Measurements from ENCODE around the gene CCSAP.
A peak's percentile ranks its signal among the peaks of the same experiment; 100 is the strongest.

CCSAP gene

GRCh38 chr1:229373395-229373794 is 30.5 kb upstream of the CCSAP start:
- Histone ChIP-seq H3K14ac (ENCODE audit: low read length in 2 of 2) (no peak overlapping the region), H2BK5ac (ENCODE audit: low read depth, low read length, poor library complexity, severe bottlenecking) (no peak overlapping the region), H2AFZ (ENCODE audit: low read depth, low read length) (no peak overlapping the region), H3K4ac (ENCODE audit: low read depth in 1 of 2, low read length in 2 of 2) (no peak overlapping the region), H3K4me2 (ENCODE audit: low read length, poor library complexity, severe bottlenecking) (no peak overlapping the region), H3K27ac (ENCODE audit: low read length, poor library complexity, severe bottlenecking) (no peak overlapping the region), H3K27me3 (ENCODE audit: control insufficient read depth in 1 of 2, insufficient read depth in 1 of 2, low read length in 2 of 2) (peaks cover 7 to 27% of the 10 kb centered on the region in 2 experiments), H3K9ac (ENCODE audit: low read length) (no peak overlapping the region), H3K18ac (ENCODE audit: low read depth in 1 of 2, low read length in 2 of 2) (no peak overlapping the region), H3K4me3 (ENCODE audit: insufficient read depth in 1 of 2, low read depth in 1 of 2, low read length in 2 of 2) (no peak overlapping the region), H3K4me1 (ENCODE audit: control insufficient read depth, insufficient read depth, low read depth, low read length) (no peaks in the 10 kb centered on the region), H2BK120ac (ENCODE audit: low read depth, low read length) (no peak overlapping the region), H3K36me3 (ENCODE audit: control insufficient read depth in 1 of 2, insufficient read depth in 2 of 2, low read depth in 1 of 2, low read length in 2 of 2) (no peaks in the 10 kb centered on the region), H3K79me1 (replicated peaks; ENCODE audit: low read length, poor library complexity, severe bottlenecking) (no peaks in the 10 kb centered on the region), H3K23ac (ENCODE audit: low read length in 2 of 2) (no peak overlapping the region), H2AK5ac (ENCODE audit: low read length, severe bottlenecking) (no peak overlapping the region), H4K91ac (ENCODE audit: low read length) (peak overlapping the region; percentile 50), H2BK15ac (ENCODE audit: low read depth, poor library complexity, severe bottlenecking) (no peak overlapping the region), H3K9me3 (ENCODE audit: control insufficient read depth, low read length) (no peaks in the 10 kb centered on the region), H4K8ac (ENCODE audit: low read length) (no peak overlapping the region), H2BK12ac (ENCODE audit: low read length in 2 of 2) (no peak overlapping the region)
- 77% methylated on average over 6 of the region's 6 CpGs for WGBS
- DNase-seq, result no peak

- no peak overlapping the region for H3K14ac ChIP-seq (ENCODE audit: low read length in 2 of 2)
These were observed 29.4 kb upstream of the CCSAP start for GRCh38 chr1:229372251-229372650.

GRCh38 chr1:229371624-229372023 is 28.8 kb upstream of the CCSAP start:
- no peak overlapping the region for H2BK15ac ChIP-seq (ENCODE audit: low read depth, poor library complexity, severe bottlenecking)
- no peaks in the 10 kb centered on the region for H3K36me3 ChIP-seq (ENCODE audit: control insufficient read depth in 1 of 2, insufficient read depth in 2 of 2, low read depth in 1 of 2, low read length in 2 of 2)
- no peak overlapping the region for H3K23ac ChIP-seq (ENCODE audit: low read length in 2 of 2)
- WGBS, result 82% methylated on average over 6 of the region's 6 CpGs
- H3K4ac ChIP-seq (ENCODE audit: low read depth in 1 of 2, low read length in 2 of 2), result no peak overlapping the region
- no peaks in the 10 kb centered on the region for H3K79me1 ChIP-seq (replicated peaks; ENCODE audit: low read length, poor library complexity, severe bottlenecking)
- H3K9me3 ChIP-seq (ENCODE audit: control insufficient read depth, low read length), result no peaks in the 10 kb centered on the region
- H3K4me1 ChIP-seq (ENCODE audit: control insufficient read depth, insufficient read depth, low read depth, low read length), result no peaks in the 10 kb centered on the region
- no peak overlapping the region for H3K14ac ChIP-seq (ENCODE audit: low read length in 2 of 2)
- H2AFZ ChIP-seq (ENCODE audit: low read depth, low read length), result no peak overlapping the region
- H2BK5ac ChIP-seq (ENCODE audit: low read depth, low read length, poor library complexity, severe bottlenecking), result no peak overlapping the region
- no peak overlapping the region for H3K9ac ChIP-seq (ENCODE audit: low read length)
- no peak overlapping the region for H2BK12ac ChIP-seq (ENCODE audit: low read length in 2 of 2)
- H3K27me3 ChIP-seq (ENCODE audit: control insufficient read depth in 1 of 2, insufficient read depth in 1 of 2, low read length in 2 of 2), result peaks cover 7 to 30% of the 10 kb centered on the region in 2 experiments
- H4K8ac ChIP-seq (ENCODE audit: low read length), result no peak overlapping the region
- H3K27ac ChIP-seq (ENCODE audit: low read length, poor library complexity, severe bottlenecking), result no peak overlapping the region
- no peak for DNase-seq
- no peak overlapping the region for H3K4me2 ChIP-seq (ENCODE audit: low read length, poor library complexity, severe bottlenecking)
- H4K91ac ChIP-seq (ENCODE audit: low read length), result no peak overlapping the region
- no peak overlapping the region for H3K18ac ChIP-seq (ENCODE audit: low read depth in 1 of 2, low read length in 2 of 2)
- no peak overlapping the region for H2AK5ac ChIP-seq (ENCODE audit: low read length, severe bottlenecking)
- H3K4me3 ChIP-seq (ENCODE audit: insufficient read depth in 1 of 2, low read depth in 1 of 2, low read length in 2 of 2), result no peak overlapping the region
- no peak overlapping the region for H2BK120ac ChIP-seq (ENCODE audit: low read depth, low read length)

More at GRCh38 chr1:229372251-229372650, 29.4 kb upstream of the CCSAP start:
- no peak overlapping the region for H3K27ac ChIP-seq (ENCODE audit: low read length, poor library complexity, severe bottlenecking)
- no peaks in the 10 kb centered on the region for H3K9me3 ChIP-seq (ENCODE audit: control insufficient read depth, low read length)
- DNase-seq, result no peak
- no peaks in the 10 kb centered on the region for H3K4me1 ChIP-seq (ENCODE audit: control insufficient read depth, insufficient read depth, low read depth, low read length)
- H3K79me1 ChIP-seq (replicated peaks; ENCODE audit: low read length, poor library complexity, severe bottlenecking), result no peaks in the 10 kb centered on the region
- H3K18ac ChIP-seq (ENCODE audit: low read depth in 1 of 2, low read length in 2 of 2), result no peak overlapping the region
- H3K36me3 ChIP-seq (ENCODE audit: control insufficient read depth in 1 of 2, insufficient read depth in 2 of 2, low read depth in 1 of 2, low read length in 2 of 2), result no peaks in the 10 kb centered on the region
- H2BK120ac ChIP-seq (ENCODE audit: low read depth, low read length), result no peak overlapping the region
- H3K9ac ChIP-seq (ENCODE audit: low read length), result no peak overlapping the region
- H3K23ac ChIP-seq (ENCODE audit: low read length in 2 of 2), result no peak overlapping the region
- no peak overlapping the region for H2AFZ ChIP-seq (ENCODE audit: low read depth, low read length)
- peaks cover 7 to 30% of the 10 kb centered on the region in 2 experiments for H3K27me3 ChIP-seq (ENCODE audit: control insufficient read depth in 1 of 2, insufficient read depth in 1 of 2, low read length in 2 of 2)
- H3K4me3 ChIP-seq (ENCODE audit: insufficient read depth in 1 of 2, low read depth in 1 of 2, low read length in 2 of 2), result no peak overlapping the region
- no peak overlapping the region for H4K8ac ChIP-seq (ENCODE audit: low read length)
- no peak overlapping the region for H2BK15ac ChIP-seq (ENCODE audit: low read depth, poor library complexity, severe bottlenecking)
- H2BK5ac ChIP-seq (ENCODE audit: low read depth, low read length, poor library complexity, severe bottlenecking), result no peak overlapping the region
- H2AK5ac ChIP-seq (ENCODE audit: low read length, severe bottlenecking), result no peak overlapping the region
- no peak overlapping the region for H4K91ac ChIP-seq (ENCODE audit: low read length)
- H2BK12ac ChIP-seq (ENCODE audit: low read length in 2 of 2), result no peak overlapping the region
- no peak overlapping the region for H3K4me2 ChIP-seq (ENCODE audit: low read length, poor library complexity, severe bottlenecking)
- no peak overlapping the region for H3K4ac ChIP-seq (ENCODE audit: low read depth in 1 of 2, low read length in 2 of 2)

GRCh38 chr1:229370601-229371021 is 27.8 kb upstream of the CCSAP start:
- Histone ChIP-seq H2BK5ac (ENCODE audit: low read depth, low read length, poor library complexity, severe bottlenecking) (no peak overlapping the region), H2AK5ac (ENCODE audit: low read length, severe bottlenecking) (no peak overlapping the region), H2BK15ac (ENCODE audit: low read depth, poor library complexity, severe bottlenecking) (no peak overlapping the region), H3K18ac (ENCODE audit: low read depth in 1 of 2, low read length in 2 of 2) (no peak overlapping the region), H3K9me3 (ENCODE audit: control insufficient read depth, low read length) (no peaks in the 10 kb centered on the region), H3K4me1 (ENCODE audit: control insufficient read depth, insufficient read depth, low read depth, low read length) (no peaks in the 10 kb centered on the region), H3K4me2 (ENCODE audit: low read length, poor library complexity, severe bottlenecking) (no peak overlapping the region), H3K4ac (ENCODE audit: low read depth in 1 of 2, low read length in 2 of 2) (no peak overlapping the region), H3K27me3 (ENCODE audit: control insufficient read depth in 1 of 2, insufficient read depth in 1 of 2, low read length in 2 of 2) (peaks cover 7 to 34% of the 10 kb centered on the region in 2 experiments), H3K14ac (ENCODE audit: low read length in 2 of 2) (no peak overlapping the region), H3K79me1 (replicated peaks; ENCODE audit: low read length, poor library complexity, severe bottlenecking) (no peaks in the 10 kb centered on the region), H3K9ac (ENCODE audit: low read length) (no peak overlapping the region), H3K27ac (ENCODE audit: low read length, poor library complexity, severe bottlenecking) (no peak overlapping the region), H2BK120ac (ENCODE audit: low read depth, low read length) (no peak overlapping the region), H4K8ac (ENCODE audit: low read length) (no peak overlapping the region), H2BK12ac (ENCODE audit: low read length in 2 of 2) (no peak overlapping the region), H3K36me3 (ENCODE audit: control insufficient read depth in 1 of 2, insufficient read depth in 2 of 2, low read depth in 1 of 2, low read length in 2 of 2) (no peaks in the 10 kb centered on the region), H3K23ac (ENCODE audit: low read length in 2 of 2) (no peak overlapping the region), H3K4me3 (ENCODE audit: insufficient read depth in 1 of 2, low read depth in 1 of 2, low read length in 2 of 2) (no peak overlapping the region), H2AFZ (ENCODE audit: low read depth, low read length) (no peak overlapping the region), H4K91ac (ENCODE audit: low read length) (no peak overlapping the region)
- 94% methylated on average over 7 of the region's 7 CpGs for WGBS
- DNase-seq, result no peak
